ENCODE measurements around the gene NPAS2. TPM values are rescaled to one million over a fixed set of nuclear protein-coding genes. Genes with fewer than 3 reads are reported as not detected.

NPAS2 gene
- total RNA-seq, 5 donors from 2014 or later (not counting 1 experiment from before 2014, with no cell fraction given), result 3.5 to 9.5 (median 4.4) TPM

GRCh38 chr2:100780203-100781008 lies 39.5 kb upstream of the NPAS2 start:
- H3K4me1 Mint-ChIP-seq, result peaks cover 0 to 4% (median 0%) of the 10 kb centered on the region in 3 donors
- Histone ChIP-seq H3K36me3 (ENCODE audit: control insufficient read depth in 2 of 2, extremely low read depth in 1 of 2, insufficient read depth in 1 of 2, low read length in 1 of 2) (no peaks in the 10 kb centered on the region), H3K27ac (ENCODE audit: low read length) (no peak overlapping the region), H3K4me1 (ENCODE audit: control insufficient read depth in 1 of 2, extremely low read depth in 1 of 2, insufficient read depth in 2 of 2, low read length in 2 of 2) (no peaks in the 10 kb centered on the region), H3K27me3 (replicated peaks in 1 of 2; ENCODE audit: control insufficient read depth in 2 of 2, extremely low read depth in 1 of 2, insufficient read depth in 2 of 2, low read length in 1 of 2) (no peaks in the 10 kb centered on the region), H3K4me3 (ENCODE audit: control insufficient read depth in 1 of 2, extremely low read depth in 1 of 2, low read length in 1 of 2) (no peak overlapping the region), H3K9me3 (no peaks in the 10 kb centered on the region)
- ChIA-PET CTCF (interaction anchor here in 1 of 2 donors (0.6 to 0.7 kb wide), 2 partner anchors 49 to 164 kb away, joined by 3 read pairs; no protein-coding TSS in a partner anchor), POLR2A (no interaction called here)
- H3K36me3 Mint-ChIP-seq, result no peaks in the 10 kb centered on the region
- no peak overlapping the region for H3K27ac Mint-ChIP-seq
- 73% methylated on average over 2 of the region's 8 CpGs for WGBS (ENCODE audit: insufficient coverage)
- H3K4me3 Mint-ChIP-seq, result no peak overlapping the region
- no peak for ATAC-seq (replicated peaks in 1 of 4)
- DNase-seq, result no peak
- H3K9me3 Mint-ChIP-seq, result no peaks in the 10 kb centered on the region
- peaks cover 0 to 8% of the 10 kb centered on the region in 2 donors for H3K27me3 Mint-ChIP-seq

- Mint-ChIP-seq H3K36me3 (no peaks in the 10 kb centered on the region), H3K27ac (no peak overlapping the region), H3K9me3 (no peaks in the 10 kb centered on the region), H3K27me3 (peaks cover 0 to 8% of the 10 kb centered on the region in 2 donors), H3K4me1 (peaks cover 0 to 4% (median 0%) of the 10 kb centered on the region in 3 donors), H3K4me3 (no peak overlapping the region)
- CTCF ChIA-PET, result interaction anchor here in 1 of 2 donors (0.6 kb wide), 1 partner anchor 165 kb away, joined by 3 read pairs; no protein-coding TSS in a partner anchor
- POLR2A ChIA-PET, result no interaction called here
- H3K27me3 ChIP-seq (replicated peaks in 1 of 2; ENCODE audit: control insufficient read depth in 2 of 2, extremely low read depth in 1 of 2, insufficient read depth in 2 of 2, low read length in 1 of 2), result no peaks in the 10 kb centered on the region
- ATAC-seq (replicated peaks in 1 of 4) (no peak), DNase-seq (no peak)
- H3K9me3 ChIP-seq, result no peaks in the 10 kb centered on the region
- no peak overlapping the region for H3K4me3 ChIP-seq (ENCODE audit: control insufficient read depth in 1 of 2, extremely low read depth in 1 of 2, low read length in 1 of 2)
- no peaks in the 10 kb centered on the region for H3K4me1 ChIP-seq (ENCODE audit: control insufficient read depth in 1 of 2, extremely low read depth in 1 of 2, insufficient read depth in 2 of 2, low read length in 2 of 2)
- no peak overlapping the region for H3K27ac ChIP-seq (ENCODE audit: low read length)
- no CpG with 5 or more reads among the region's 1 CpG for whole genome bisulfite sequencing (ENCODE audit: insufficient coverage)
- no peaks in the 10 kb centered on the region for H3K36me3 ChIP-seq (ENCODE audit: control insufficient read depth in 2 of 2, extremely low read depth in 1 of 2, insufficient read depth in 1 of 2, low read length in 1 of 2)
Measured at GRCh38 chr2:100781009-100781325, 39.0 kb upstream of the NPAS2 start.

- H3K27ac Mint-ChIP-seq, result peak overlapping the region in 1 of 2 donors; percentile 29
- H3K4me1 ChIP-seq (ENCODE audit: control insufficient read depth in 1 of 2, extremely low read depth in 1 of 2, insufficient read depth in 2 of 2, low read length in 2 of 2), result no peaks in the 10 kb centered on the region
- no peak overlapping the region for H3K4me3 Mint-ChIP-seq
- H3K27me3 ChIP-seq (replicated peaks in 1 of 2; ENCODE audit: control insufficient read depth in 2 of 2, extremely low read depth in 1 of 2, insufficient read depth in 2 of 2, low read length in 1 of 2), result no peaks in the 10 kb centered on the region
- ChIA-PET CTCF (no interaction called here), POLR2A (no interaction called here)
- no peaks in the 10 kb centered on the region for H3K36me3 ChIP-seq (ENCODE audit: control insufficient read depth in 2 of 2, extremely low read depth in 1 of 2, insufficient read depth in 1 of 2, low read length in 1 of 2)
- no peak for ATAC-seq (replicated peaks in 1 of 4)
- H3K9me3 Mint-ChIP-seq, result no peaks in the 10 kb centered on the region
- no peak for DNase-seq
- H3K9me3 ChIP-seq, result no peaks in the 10 kb centered on the region
- no peak overlapping the region for H3K27ac ChIP-seq (ENCODE audit: low read length)
- H3K4me1 Mint-ChIP-seq, result peaks cover 0 to 4% (median 0%) of the 10 kb centered on the region in 3 donors
- no peaks in the 10 kb centered on the region for H3K36me3 Mint-ChIP-seq
- H3K27me3 Mint-ChIP-seq, result peaks cover 0 to 8% of the 10 kb centered on the region in 2 donors
- no peak overlapping the region for H3K4me3 ChIP-seq (ENCODE audit: control insufficient read depth in 1 of 2, extremely low read depth in 1 of 2, low read length in 1 of 2)
- whole genome bisulfite sequencing (ENCODE audit: insufficient coverage), result 86% methylated on average over 5 of the region's 12 CpGs
Measured at GRCh38 chr2:100781523-100782379, 38.2 kb upstream of the NPAS2 start.

GRCh38 chr2:100782380-100782878 lies 37.5 kb upstream of the NPAS2 start:
- Histone ChIP-seq H3K4me3 (ENCODE audit: control insufficient read depth in 1 of 2, extremely low read depth in 1 of 2, low read length in 1 of 2) (no peak overlapping the region), H3K36me3 (ENCODE audit: control insufficient read depth in 2 of 2, extremely low read depth in 1 of 2, insufficient read depth in 1 of 2, low read length in 1 of 2) (no peaks in the 10 kb centered on the region), H3K27me3 (replicated peaks in 1 of 2; ENCODE audit: control insufficient read depth in 2 of 2, extremely low read depth in 1 of 2, insufficient read depth in 2 of 2, low read length in 1 of 2) (no peaks in the 10 kb centered on the region), H3K4me1 (ENCODE audit: control insufficient read depth in 1 of 2, extremely low read depth in 1 of 2, insufficient read depth in 2 of 2, low read length in 2 of 2) (no peaks in the 10 kb centered on the region), H3K27ac (ENCODE audit: low read length) (no peak overlapping the region), H3K9me3 (no peaks in the 10 kb centered on the region)
- ChIA-PET POLR2A (no interaction called here), CTCF (no interaction called here)
- Mint-ChIP-seq H3K36me3 (no peaks in the 10 kb centered on the region), H3K4me1 (peaks cover 0 to 4% (median 0%) of the 10 kb centered on the region in 3 donors), H3K27me3 (peaks cover 0 to 8% of the 10 kb centered on the region in 2 donors), H3K9me3 (no peaks in the 10 kb centered on the region), H3K27ac (no peak overlapping the region), H3K4me3 (no peak overlapping the region)
- 92% methylated on average over 2 of the region's 6 CpGs for WGBS (ENCODE audit: insufficient coverage)
- ATAC-seq (replicated peaks in 1 of 4) (no peak), DNase-seq (no peak)

GRCh38 chr2:100783987-100784386 lies 36.0 kb upstream of the NPAS2 start:
- Histone ChIP-seq H3K4me3 (ENCODE audit: control insufficient read depth in 1 of 2, extremely low read depth in 1 of 2, low read length in 1 of 2) (no peak overlapping the region), H3K36me3 (ENCODE audit: control insufficient read depth in 2 of 2, extremely low read depth in 1 of 2, insufficient read depth in 1 of 2, low read length in 1 of 2) (no peaks in the 10 kb centered on the region), H3K27me3 (replicated peaks in 1 of 2; ENCODE audit: control insufficient read depth in 2 of 2, extremely low read depth in 1 of 2, insufficient read depth in 2 of 2, low read length in 1 of 2) (no peaks in the 10 kb centered on the region), H3K4me1 (ENCODE audit: control insufficient read depth in 1 of 2, extremely low read depth in 1 of 2, insufficient read depth in 2 of 2, low read length in 2 of 2) (no peaks in the 10 kb centered on the region), H3K27ac (ENCODE audit: low read length) (no peak overlapping the region), H3K9me3 (no peaks in the 10 kb centered on the region)
- no peak for DNase-seq
- WGBS (ENCODE audit: insufficient coverage), result 57% methylated on average over 1 of the region's 3 CpGs
- H3K4me1 Mint-ChIP-seq, result peaks cover 0 to 4% (median 0%) of the 10 kb centered on the region in 3 donors
- peaks cover 0 to 7% of the 10 kb centered on the region in 2 donors for H3K27me3 Mint-ChIP-seq
- no peak for ATAC-seq (replicated peaks in 1 of 4)
- H3K36me3 Mint-ChIP-seq, result no peaks in the 10 kb centered on the region
- no peak overlapping the region for H3K27ac Mint-ChIP-seq
- H3K4me3 Mint-ChIP-seq, result no peak overlapping the region
- CTCF ChIA-PET, result no interaction called here
- POLR2A ChIA-PET, result no interaction called here
- no peaks in the 10 kb centered on the region for H3K9me3 Mint-ChIP-seq

- H3K9me3 ChIP-seq, result no peaks in the 10 kb centered on the region
- no peak overlapping the region for H3K4me3 Mint-ChIP-seq
- no peaks in the 10 kb centered on the region for H3K4me1 ChIP-seq (ENCODE audit: control insufficient read depth in 1 of 2, extremely low read depth in 1 of 2, insufficient read depth in 2 of 2, low read length in 2 of 2)
- no peaks in the 10 kb centered on the region for H3K9me3 Mint-ChIP-seq
- no peaks in the 10 kb centered on the region for H3K27me3 ChIP-seq (replicated peaks in 1 of 2; ENCODE audit: control insufficient read depth in 2 of 2, extremely low read depth in 1 of 2, insufficient read depth in 2 of 2, low read length in 1 of 2)
- WGBS (ENCODE audit: insufficient coverage), result 88% methylated on average over 5 of the region's 8 CpGs
- H3K36me3 ChIP-seq (ENCODE audit: control insufficient read depth in 2 of 2, extremely low read depth in 1 of 2, insufficient read depth in 1 of 2, low read length in 1 of 2), result no peaks in the 10 kb centered on the region
- ChIA-PET CTCF (no interaction called here), POLR2A (no interaction called here)
- H3K4me1 Mint-ChIP-seq, result peaks cover 0 to 4% (median 0%) of the 10 kb centered on the region in 3 donors
- no peaks in the 10 kb centered on the region for H3K36me3 Mint-ChIP-seq
- peaks cover 0 to 4% of the 10 kb centered on the region in 2 donors for H3K27me3 Mint-ChIP-seq
- no peak for ATAC-seq (replicated peaks in 1 of 4)
- H3K27ac ChIP-seq (ENCODE audit: low read length), result no peak overlapping the region
- H3K4me3 ChIP-seq (ENCODE audit: control insufficient read depth in 1 of 2, extremely low read depth in 1 of 2, low read length in 1 of 2), result no peak overlapping the region
- no peak for DNase-seq
- no peak overlapping the region for H3K27ac Mint-ChIP-seq
Measured at GRCh38 chr2:100784681-100785080, 35.3 kb upstream of the NPAS2 start.

Measured in T-cell (primary cell).